H1 (cell line): ENCODE data around the gene LDLRAD3. TPM values are rescaled to one million over a fixed set of nuclear protein-coding genes. Genes with fewer than 3 reads are reported as not detected.

ENCODE experiments used
- CTCF ChIA-PET: fragments of 300-600 bp; sonication (Branson Sonifier 250); formaldehyde crosslinking; loops from one replicate; lab custom pipeline; 2021; ENCODE audit not compliant: partially characterized antibody; lab: Charles Lee
- POLR2A ChIA-PET: fragments of 300-600 bp; sonication (Branson Sonifier 250); formaldehyde crosslinking; loops from one replicate; lab custom pipeline; 2021; ENCODE audit warnings: inconsistent platforms; ENCODE audit not compliant: partially characterized antibody; lab: Charles Lee
- DNase-seq, 2 experiments: peaks; one replicate each; pipeline versions ENCODE4 v3.0.0 to v3.0.0-alpha.2; 2010 to 2022; ENCODE audit warnings: low spot score in 2 of 2, low read depth in 1 of 2, mixed read lengths in 1 of 2
- FAIRE-seq: peaks from 2 replicates; lab custom pipeline; 2011; peaks lifted over from hg19 to GRCh38; lab: Jason Lieb, UNC
- H2AFZ ChIP-seq: 2 replicates; pipeline ENCODE4 v1.8.1; 2012; ENCODE audit warnings: low read length, inconsistent platforms
- H2AK5ac ChIP-seq: 2 replicates; pipeline ENCODE4 v1.6.1; 2013; ENCODE audit warnings: low read depth, low read length
- H2BK120ac ChIP-seq: replicated peaks from 2 replicates; pipeline ENCODE3; 2013; ENCODE audit warnings: low read depth, low read length, inconsistent platforms
- H2BK12ac ChIP-seq: 2 replicates; pipeline ENCODE4 v1.6.1; 2013; ENCODE audit warnings: low read depth, low read length
- H2BK15ac ChIP-seq: 2 replicates; pipeline ENCODE4 v1.6.1; 2013; ENCODE audit warnings: low read length
- H2BK20ac ChIP-seq: 2 replicates; pipeline ENCODE4 v1.6.1; 2013; ENCODE audit warnings: low read length
- H2BK5ac ChIP-seq: 2 replicates; pipeline ENCODE4 v1.6.1; 2013; ENCODE audit warnings: low read depth, low read length
- H3K14ac ChIP-seq: 2 replicates; pipeline ENCODE4 v1.6.1; 2013; ENCODE audit warnings: inconsistent platforms; ENCODE audit not compliant: insufficient read length
- H3K18ac ChIP-seq: 2 replicates; pipeline ENCODE4 v1.6.1; 2013; ENCODE audit warnings: low read length; ENCODE audit errors: extremely low read depth
- H3K23ac ChIP-seq: 2 replicates; pipeline ENCODE4 v1.6.1; 2013; ENCODE audit warnings: inconsistent platforms; ENCODE audit not compliant: insufficient read length
- H3K23me2 ChIP-seq: 2 replicates; pipeline ENCODE4 v1.6.1; 2013; ENCODE audit warnings: low read depth, low read length
- H3K27ac ChIP-seq: 2 replicates; pipeline ENCODE4 v1.6.1; 2011; ENCODE audit warnings: low read depth, low read length, inconsistent platforms
- H3K27me3 ChIP-seq, 4 experiments: replicated peaks in 1 of 4; 1 replicate in 1 of 4; 2 replicates in 3 of 4; pipeline versions ENCODE4 v1.6.1 to v1.8.1; 2011 to 2013; ENCODE audit warnings: low read length in 3 of 4, mild to moderate bottlenecking in 3 of 4, inconsistent platforms in 2 of 4, mixed read lengths in 2 of 4, moderate library complexity in 1 of 4; ENCODE audit not compliant: control insufficient read depth in 3 of 4, insufficient read depth in 3 of 4; ENCODE audit errors: extremely low read depth in 1 of 4
- H3K36me3 ChIP-seq, 4 experiments: 2 replicates each; pipeline versions ENCODE4 v1.6.1 to v1.8.1; 2011 to 2013; ENCODE audit warnings: mild to moderate bottlenecking in 4 of 4, low read length in 3 of 4, moderate library complexity in 2 of 4, control low read depth in 1 of 4, inconsistent platforms in 1 of 4; ENCODE audit not compliant: insufficient read depth in 4 of 4, control insufficient read depth in 2 of 4
- H3K4ac ChIP-seq: replicated peaks from 2 replicates; pipeline ENCODE3; 2013; ENCODE audit warnings: low read length, low read depth, mixed read lengths, inconsistent platforms; ENCODE audit not compliant: insufficient read length
- H3K4me1 ChIP-seq, 4 experiments: replicated peaks in 1 of 4; 1 replicate in 1 of 4; 2 replicates in 3 of 4; pipeline versions ENCODE4 v1.6.1 to v1.8.1; 2011 to 2013; ENCODE audit warnings: low read length in 3 of 4, inconsistent platforms in 2 of 4, mixed read lengths in 1 of 4; ENCODE audit not compliant: insufficient read depth in 4 of 4, control insufficient read depth in 3 of 4
- H3K4me2 ChIP-seq, 2 experiments: 2 replicates each; pipeline versions ENCODE4 v1.6.1 to v1.8.1; 2011 to 2013; ENCODE audit warnings: low read depth in 2 of 2, low read length in 2 of 2, control low read depth in 1 of 2, inconsistent platforms in 1 of 2, mild to moderate bottlenecking in 1 of 2; ENCODE audit not compliant: insufficient read depth in 1 of 2
- H3K4me3 ChIP-seq, 4 experiments: fragments of 200-600, 300-600 bp in 1 of 4; sonication (generic), shearing (Covaris generic), sonication (Bioruptor Twin) in 1 of 4; 2 replicates each; pipeline versions ENCODE4 v1.5.1 to v1.8.1; 2011 to 2016; ENCODE audit warnings: low read length in 4 of 4, low read depth in 3 of 4, control low read depth in 2 of 4, inconsistent platforms in 2 of 4, mild to moderate bottlenecking in 2 of 4, mixed read lengths in 1 of 4, moderate library complexity in 1 of 4; ENCODE audit not compliant: insufficient read depth in 2 of 4; ENCODE audit errors: extremely low read depth in 1 of 4
- H3K56ac ChIP-seq: replicated peaks from 2 replicates; pipeline ENCODE3; 2013; ENCODE audit warnings: low read depth, mild to moderate bottlenecking, mixed read lengths, low read length, inconsistent platforms; ENCODE audit not compliant: insufficient read length
- H3K79me1 ChIP-seq: 2 replicates; pipeline ENCODE4 v1.6.1; 2013; ENCODE audit warnings: low read depth, low read length, control low read depth
- H3K79me2 ChIP-seq, 2 experiments: 2 replicates each; pipeline versions ENCODE4 v1.6.1 to v1.8.1; 2012 to 2013; ENCODE audit warnings: low read length in 2 of 2, mild to moderate bottlenecking in 2 of 2, inconsistent platforms in 1 of 2; ENCODE audit not compliant: insufficient read depth in 2 of 2, control insufficient read depth in 1 of 2
- H3K9ac ChIP-seq, 4 experiments: replicated peaks in 1 of 4; 1 replicate in 1 of 4; 2 replicates in 3 of 4; pipeline versions ENCODE4 v1.6.1 to v1.8.1; 2011 to 2013; ENCODE audit warnings: low read depth in 3 of 4, low read length in 3 of 4, control low read depth in 2 of 4, mild to moderate bottlenecking in 2 of 4, moderate library complexity in 2 of 4, inconsistent platforms in 1 of 4; ENCODE audit errors: extremely low read depth in 1 of 4
- H3K9me3 ChIP-seq, 2 experiments: 2 replicates each; pipeline versions ENCODE4 v1.6.1 to v1.8.1; 2012 to 2013; ENCODE audit warnings: mild to moderate bottlenecking in 2 of 2, moderate library complexity in 2 of 2, control low read depth in 1 of 2, inconsistent platforms in 1 of 2, low read depth in 1 of 2, low read length in 1 of 2, mixed read lengths in 1 of 2; ENCODE audit not compliant: insufficient read depth in 2 of 2
- H4K20me1 ChIP-seq, 2 experiments: replicated peaks in 1 of 2; 2 replicates each; pipeline versions ENCODE3 to v1.8.1; 2011 to 2013; ENCODE audit warnings: inconsistent platforms in 2 of 2, low read length in 2 of 2, mild to moderate bottlenecking in 1 of 2; ENCODE audit not compliant: insufficient read depth in 2 of 2, control insufficient read depth in 1 of 2
- H4K5ac ChIP-seq: 2 replicates; pipeline ENCODE4 v1.6.1; 2013; ENCODE audit warnings: low read length, low read depth, mixed read lengths, inconsistent platforms; ENCODE audit not compliant: insufficient read length
- H4K8ac ChIP-seq: 2 replicates; pipeline ENCODE4 v1.8.0; 2013; ENCODE audit warnings: mild to moderate bottlenecking, moderate library complexity, low read length, inconsistent platforms; ENCODE audit not compliant: insufficient read depth; ENCODE audit errors: extremely low read depth
- H4K91ac ChIP-seq: replicated peaks from 2 replicates; pipeline ENCODE3; 2013; ENCODE audit warnings: low read length, mixed read lengths, inconsistent platforms; ENCODE audit not compliant: insufficient read length
- BACH1 ChIP-seq: IDR thresholded peaks from 2 replicates; pipeline ENCODE4 v1.6.1; 2012; ENCODE audit warnings: low read length, improper control_type of control experiment
- CBX5 ChIP-seq: fragments of 300-800, 300-1000 bp; sonication (generic); IDR thresholded peaks from 2 replicates; pipeline ENCODE4 v1.7.1; 2016; ENCODE audit warnings: antibody characterized with exemption, low read length, low read depth
- HDAC2 ChIP-seq, 2 experiments: fragments of 300-600 bp in 1 of 2; sonication (generic) in 1 of 2; IDR thresholded peaks; 2 replicates each; pipeline ENCODE4 v1.6.1; 2011 to 2012; ENCODE audit warnings: low read depth in 2 of 2, low read length in 2 of 2, mild to moderate bottlenecking in 2 of 2, moderate library complexity in 2 of 2, borderline replicate concordance in 1 of 2, inconsistent platforms in 1 of 2
- MAX ChIP-seq: IDR thresholded peaks from 2 replicates; pipeline ENCODE4 v1.6.1; 2012; ENCODE audit warnings: inconsistent platforms
- NANOG ChIP-seq: IDR thresholded peaks from 2 replicates; pipeline ENCODE4 v1.6.1; 2011; ENCODE audit warnings: low read length, low read depth, mild to moderate bottlenecking, inconsistent platforms; ENCODE audit not compliant: insufficient read depth, poor library complexity, severe bottlenecking
- POLR2A ChIP-seq, 2 experiments: IDR thresholded peaks; 1 replicate in 1 of 2; 2 replicates in 1 of 2; pipeline ENCODE4 v1.6.1; 2011; ENCODE audit warnings: low read depth in 2 of 2, low read length in 2 of 2, mild to moderate bottlenecking in 2 of 2; ENCODE audit errors: control extremely low read depth in 1 of 2
- SIX5 ChIP-seq: IDR thresholded peaks from 2 replicates; pipeline ENCODE4 v1.6.1; 2011; ENCODE audit warnings: mild to moderate bottlenecking, low read depth, low read length
- SUZ12 ChIP-seq: fragments of 200-600 bp; sonication (generic); IDR thresholded peaks from 2 replicates; pipeline ENCODE4 v1.6.1; 2012; ENCODE audit warnings: mild to moderate bottlenecking, inconsistent platforms, low read length, moderate library complexity, mixed read lengths
- USF2 ChIP-seq: IDR thresholded peaks from 2 replicates; pipeline ENCODE4 v1.6.1; 2011; ENCODE audit warnings: low read length, improper control_type of control experiment
- YY1 ChIP-seq: IDR thresholded peaks from 2 replicates; pipeline ENCODE4 v1.6.1; 2011; ENCODE audit warnings: low read depth, mild to moderate bottlenecking, low read length
- ZNF274 ChIP-seq: IDR thresholded peaks from 2 replicates; pipeline ENCODE4 v1.7.0; 2012; ENCODE audit warnings: low read length, borderline replicate concordance; ENCODE audit errors: extremely low read depth
- WGBS, 2 experiments: shearing (Covaris generic) in 1 of 2; methylation state at CpG; one replicate each; pipeline versions ENCODE4 v1.1.6 to v1.1.7; 2013 to 2015; ENCODE audit warnings: low lambda C conversion rate in 2 of 2, mixed read lengths in 2 of 2, inconsistent platforms in 1 of 2, low coverage in 1 of 2, missing lambda C conversion rate in 1 of 2; ENCODE audit not compliant: insufficient replicate concordance in 2 of 2, insufficient coverage in 1 of 2, insufficient read length in 1 of 2; ENCODE audit errors: extremely low coverage in 1 of 2, missing lambda C conversion rate in 1 of 2; 5-methylcytosine and 5-hydroxymethylcytosine counted together
- polyA plus RNA-seq, 7 experiments: library from polyadenylated mRNA; depleted of rRNA in 3 of 7; stranded (reverse) in 5 of 7; unstranded in 2 of 7; fragments of >200 nt in 5 of 7; fragments of 200-250 nt in 2 of 7; gene quantifications; 1 replicate in 5 of 7; 2 replicates in 1 of 7; 4 replicates in 1 of 7; pipeline versions ENCODE4 v1.2.1 to v1.2.3, GENCODE V29; 2011 to 2013; ENCODE audit warnings: missing spikeins in 2 of 7, mixed read lengths in 2 of 7
- total RNA-seq: library from RNA; stranded (reverse); fragmentation: NEBNext Ultra II Directional; extraction: Animal tissue kit (Norgen Biotek cat#: 25700); gene quantifications from 2 replicates; pipeline ENCODE4 v1.2.1, GENCODE V29; 2021

The LDLRAD3 gene
- total and polyA plus RNA-seq, 2 of the 8 experiments (the other 6 are each of a cell fraction or from before 2014, with no cell fraction given): 18.6 to 22.8 TPM

- no peak overlapping the region for H4K8ac ChIP-seq
- no peak overlapping the region for H4K91ac ChIP-seq
- DNase-seq (no peak), FAIRE-seq (no peak)
- no peak overlapping the region for H2BK20ac ChIP-seq
- H2BK12ac ChIP-seq: no peak overlapping the region
- H3K79me1 ChIP-seq: no peaks in the 10 kb centered on the region
- H3K4me3 ChIP-seq: no peak overlapping the region
- no peak overlapping the region for H3K4ac ChIP-seq
- peaks cover 0 to 6% (median 0%) of the 10 kb centered on the region in 4 experiments; a peak in 2 of 8 replicates for H3K36me3 ChIP-seq
- no peak overlapping the region for H2AFZ ChIP-seq
- H3K27ac ChIP-seq: no peak overlapping the region
- H4K20me1 ChIP-seq: peaks cover 0 to 3% of the 10 kb centered on the region in 2 experiments
- H3K23ac ChIP-seq: no peak overlapping the region
- H3K79me2 ChIP-seq: no peaks in the 10 kb centered on the region
- H3K9me3 ChIP-seq: no peaks in the 10 kb centered on the region
- H3K23me2 ChIP-seq: no peaks in the 10 kb centered on the region
- no peaks in the 10 kb centered on the region for H3K4me1 ChIP-seq
- no peak overlapping the region for H2BK5ac ChIP-seq
- ChIA-PET POLR2A (no interaction called here), CTCF (interaction anchor here (0.9 to 1.5 kb wide), 4 partner anchors 13 to 41 kb away, joined by 3 read pairs; no protein-coding TSS in a partner anchor)
- no peak overlapping the region for H2BK15ac ChIP-seq
- WGBS, 2 experiments: 82% methylated on average over 11 of the region's 11 CpGs; no CpG with 5 or more reads in 1 of the 2 experiments
- H3K56ac ChIP-seq: no peak overlapping the region
- no peak overlapping the region for H3K4me2 ChIP-seq
- no peak overlapping the region for H3K14ac ChIP-seq
- H3K18ac ChIP-seq: no peak overlapping the region
- no peak overlapping the region for H2BK120ac ChIP-seq
- H3K27me3 ChIP-seq: no peaks in the 10 kb centered on the region
- H2AK5ac ChIP-seq: no peak overlapping the region
- H3K9ac ChIP-seq: no peak overlapping the region
- H4K5ac ChIP-seq: no peak overlapping the region
- TF ChIP-seq CBX5 (no peak), YY1 (no peak), SIX5 (no peak), BACH1 (no peak), HDAC2 (IDR thresholded peaks at IDR 0.05; ENCODE audit: borderline replicate concordance in 1 of 2, low read depth in 2 of 2, low read length in 2 of 2) (no peak), POLR2A (IDR thresholded peaks at IDR 0.05; ENCODE audit: control extremely low read depth in 1 of 2, low read depth in 2 of 2, low read length in 2 of 2) (no peak), ZNF274 (no peak), SUZ12 (no peak), NANOG (no peak), USF2 (no peak), MAX (no peak)
Measured at GRCh38 chr11:36230779-36231699, 287.2 kb downstream of the LDLRAD3 start.
